Activated naive CD4-positive, alpha-beta T cell treated with anti-CD3 and anti-CD28 coated beads, Interleukin-2, amount 10 ng/mL, durations not matched to agents 7 days and 5 days (primary cell): Measurements from ENCODE around the gene RHBDL2.
A peak's percentile ranks its signal among the peaks of the same experiment; 100 is the strongest.

Source experiments
- CTCF ChIA-PET: fragments of 350-600 bp; sonication (Branson Sonifier 250); formaldehyde crosslinking; loops from one replicate; lab custom pipeline; 2021; ENCODE audit warnings: antibody characterized with exemption; lab: Charles Lee
- DNase-seq: peaks from one replicate; pipeline ENCODE4 v3.0.0-alpha.2; 2020
- H3K27ac Mint-ChIP-seq: one replicate; pipeline ENCODE4 v1.8.0; 2021; ENCODE audit warnings: mild to moderate bottlenecking, moderate library complexity, mixed read lengths
- H3K27me3 Mint-ChIP-seq: one replicate; pipeline ENCODE4 v1.8.0; 2021; ENCODE audit warnings: mild to moderate bottlenecking, mixed read lengths
- H3K36me3 Mint-ChIP-seq: one replicate; pipeline ENCODE4 v1.8.0; 2021; ENCODE audit warnings: mixed read lengths
- H3K4me1 Mint-ChIP-seq: one replicate; pipeline ENCODE4 v1.8.0; 2021; ENCODE audit warnings: mixed read lengths
- H3K4me3 Mint-ChIP-seq: one replicate; pipeline ENCODE4 v1.8.0; 2021; ENCODE audit warnings: mild to moderate bottlenecking, moderate library complexity, mixed read lengths
- H3K9me3 Mint-ChIP-seq: one replicate; pipeline ENCODE4 v1.8.0; 2021; ENCODE audit warnings: mixed read lengths

Gene RHBDL2

DNA sequence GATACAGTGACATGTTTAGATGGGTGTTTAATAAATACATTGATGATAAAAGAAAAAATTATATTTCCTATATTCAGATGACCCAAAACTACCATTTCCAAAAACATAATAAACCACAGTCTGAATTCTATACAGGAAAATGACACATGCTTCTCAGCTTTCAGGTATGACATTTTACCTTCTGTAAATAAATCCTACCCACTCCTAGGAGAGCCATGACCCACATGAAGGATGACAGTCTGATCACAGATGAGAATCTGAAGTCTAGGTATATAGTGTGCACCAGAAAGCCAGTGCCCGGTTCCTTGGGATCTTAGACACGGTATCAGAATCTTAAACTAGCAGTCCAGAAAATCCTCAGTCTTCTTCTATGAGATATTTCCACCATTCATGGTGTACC lies 56.5 kb downstream of the RHBDL2 start:
- no peak overlapping the region for H3K4me3 Mint-ChIP-seq
- no peak overlapping the region for H3K27ac Mint-ChIP-seq
- H3K4me1 Mint-ChIP-seq = no peaks in the 10 kb centered on the region
- peaks cover 8% of the 10 kb centered on the region for H3K27me3 Mint-ChIP-seq
- no peaks in the 10 kb centered on the region for H3K9me3 Mint-ChIP-seq
- no peak for DNase-seq
- CTCF ChIA-PET = no interaction called here
- H3K36me3 Mint-ChIP-seq = no peaks in the 10 kb centered on the region

DNA sequence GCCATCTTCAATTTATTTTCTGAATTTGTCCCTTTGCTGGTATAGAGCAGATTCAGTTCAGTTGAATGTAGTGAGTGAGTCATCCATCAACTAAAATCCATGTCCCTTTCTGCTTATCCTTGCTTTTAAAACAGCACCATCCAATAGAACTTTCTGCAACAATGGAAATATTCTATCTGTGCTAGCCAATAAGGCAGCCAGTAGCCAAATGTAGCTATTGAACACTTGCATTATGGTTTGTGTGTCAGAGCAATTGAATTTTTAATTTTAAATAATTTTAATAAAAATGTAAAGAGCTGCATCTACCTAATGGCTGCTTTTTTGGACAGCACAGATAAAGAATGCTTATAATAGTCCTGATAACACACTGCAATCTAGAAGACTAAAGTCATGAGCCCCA lies 60.1 kb downstream of the RHBDL2 start, which contains the start of gene GJA9:
GJA9 (minus strand) TSS at position 101 of the 400 bp plus-strand sequence. CDS start 5,489 bp downstream, outside the sequence.
- H3K27me3 Mint-ChIP-seq = no peaks in the 10 kb centered on the region
- no peaks in the 10 kb centered on the region for H3K4me1 Mint-ChIP-seq
- CTCF ChIA-PET = interaction anchor here (0.6 kb wide), 1 partner anchor 60 kb away, joined by 3 read pairs; no protein-coding TSS in a partner anchor
- no peak within 1 kb of the TSS for H3K4me3 Mint-ChIP-seq
- no peak within 1 kb of the TSS for H3K27ac Mint-ChIP-seq
- H3K9me3 Mint-ChIP-seq = no peaks in the 10 kb centered on the region
- no peaks in the 10 kb centered on the region for H3K36me3 Mint-ChIP-seq
- DNase-seq = no peak

DNA sequence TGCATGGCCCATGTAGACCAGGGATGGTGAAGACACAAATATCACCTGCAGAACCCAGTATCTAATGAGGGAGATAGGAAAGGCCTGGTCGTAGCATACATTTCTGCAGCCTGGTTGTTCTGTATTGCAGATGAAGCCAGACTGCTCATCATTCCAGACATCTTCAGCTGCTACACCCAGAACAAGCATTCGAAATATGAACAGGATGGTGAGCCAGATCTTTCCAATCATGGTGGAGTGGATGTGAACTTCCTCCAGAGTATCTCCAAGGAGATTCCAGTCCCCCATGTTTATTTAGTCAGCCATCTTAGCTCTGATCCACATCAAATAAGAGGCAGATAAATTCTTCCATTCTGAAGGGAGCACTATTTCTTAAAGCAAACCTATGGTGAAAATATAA lies 65.8 kb downstream of the RHBDL2 start:
- CTCF ChIA-PET = interaction anchor here (0.7 kb wide), 1 partner anchor 12 kb away, joined by 3 read pairs; no protein-coding TSS in a partner anchor
- H3K27ac Mint-ChIP-seq = no peak overlapping the region
- DNase-seq = no peak
- H3K4me1 Mint-ChIP-seq = peaks cover 35% of the 10 kb centered on the region
- no peaks in the 10 kb centered on the region for H3K9me3 Mint-ChIP-seq
- H3K36me3 Mint-ChIP-seq = peaks cover 8% of the 10 kb centered on the region
- H3K4me3 Mint-ChIP-seq = no peak overlapping the region
- H3K27me3 Mint-ChIP-seq = no peaks in the 10 kb centered on the region

DNA sequence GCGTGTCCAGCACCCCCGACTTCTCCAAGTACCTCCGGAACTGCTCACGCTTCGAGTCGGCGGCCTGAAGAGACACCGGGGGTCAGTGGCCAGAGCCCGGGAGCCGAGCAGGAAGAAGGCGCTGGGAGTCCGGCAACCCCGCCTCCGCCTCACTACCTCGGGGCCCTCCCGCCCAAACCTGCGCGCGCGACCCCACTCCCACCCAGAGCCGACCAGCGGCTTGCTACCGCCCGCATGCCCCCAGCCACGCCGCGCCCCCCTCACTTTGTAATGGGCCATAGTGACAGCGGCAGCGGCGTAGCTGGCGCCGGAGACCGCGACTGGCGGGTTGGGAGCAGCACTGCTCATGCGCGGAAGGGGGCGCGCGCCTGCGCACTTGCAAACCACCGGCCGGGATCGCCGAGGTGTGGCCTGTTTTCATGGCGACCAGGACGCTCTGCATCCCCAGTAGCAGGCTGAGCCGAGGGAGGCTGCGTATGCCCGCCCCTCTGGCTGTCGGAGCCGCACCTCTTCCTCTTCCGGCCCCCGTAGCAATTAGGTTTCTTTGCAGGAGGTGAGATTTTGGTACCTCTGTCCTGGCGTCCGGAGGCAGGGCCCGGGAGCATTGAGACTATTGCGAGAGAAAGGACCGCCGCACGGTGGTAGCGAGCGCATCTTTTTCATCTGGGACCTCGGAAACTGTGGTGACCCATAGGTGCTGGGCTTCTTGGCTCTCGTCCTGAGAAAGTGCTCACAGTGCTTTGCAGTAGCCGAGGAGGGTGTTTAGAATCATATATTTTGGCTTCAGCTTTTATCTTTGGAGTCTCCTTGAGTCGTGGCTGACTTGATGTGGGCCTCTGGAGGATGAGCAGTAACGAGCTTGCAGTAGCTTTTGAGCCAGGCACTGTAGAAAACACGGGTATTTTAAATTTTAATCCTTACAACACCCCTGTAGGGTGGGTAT lies 68.3 kb downstream of the RHBDL2 start, which contains the start of gene MYCBP:
MYCBP (minus strand) TSS at position 322 of the 943 bp plus-strand sequence; CDS start at position 279, 43 bp downstream.
- peak within 1 kb of the TSS; percentile 83 for H3K27ac Mint-ChIP-seq
- peak within 1 kb of the TSS; percentile 92 for H3K4me3 Mint-ChIP-seq
- peaks cover 39% of the 10 kb centered on the region for H3K4me1 Mint-ChIP-seq
- no peaks in the 10 kb centered on the region for H3K27me3 Mint-ChIP-seq
- DNase-seq = peak; percentile 98
- CTCF ChIA-PET = interaction anchor here (1.0 kb wide), 1 partner anchor 219 kb away, joined by 3 read pairs; no protein-coding TSS in a partner anchor
- H3K9me3 Mint-ChIP-seq = no peaks in the 10 kb centered on the region
- peaks cover 12% of the 10 kb centered on the region for H3K36me3 Mint-ChIP-seq

DNA sequence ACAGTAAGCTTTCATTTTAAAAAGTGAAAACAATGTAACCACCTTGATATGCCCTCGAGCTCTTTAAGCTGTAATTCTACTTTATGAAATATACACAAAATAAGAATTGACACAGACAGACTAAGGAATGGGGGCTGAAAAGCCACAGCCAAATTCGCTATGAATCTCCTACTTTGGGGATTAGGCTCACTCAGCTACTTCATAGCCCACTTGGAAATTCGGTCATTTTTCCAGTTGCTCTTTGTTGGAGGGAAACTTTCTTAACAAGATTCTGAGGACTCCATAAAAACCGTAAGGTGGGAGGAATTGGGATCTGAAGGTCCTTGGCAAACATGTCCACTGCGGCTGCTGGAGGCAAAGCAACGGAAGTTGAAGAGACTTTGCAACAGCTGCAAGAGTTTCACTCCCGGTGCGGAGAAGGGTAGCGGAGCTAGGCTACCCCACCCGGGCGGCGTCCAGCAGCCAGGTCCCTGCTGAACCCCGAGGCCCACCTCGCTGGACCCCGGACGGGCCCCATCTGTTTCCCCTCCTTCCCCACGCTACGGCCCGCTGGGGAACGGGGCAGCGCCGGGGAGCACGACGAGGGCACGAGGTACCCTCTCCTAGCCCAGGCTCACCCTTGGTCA lies 69.1 kb downstream of the RHBDL2 start:
- Mint-ChIP-seq H3K36me3 (peaks cover 17% of the 10 kb centered on the region), H3K4me3 (peak overlapping the region; percentile 92), H3K4me1 (peaks cover 44% of the 10 kb centered on the region), H3K9me3 (no peaks in the 10 kb centered on the region), H3K27ac (peak overlapping the region; percentile 60), H3K27me3 (no peaks in the 10 kb centered on the region)
- peak; percentile 53 for DNase-seq
- CTCF ChIA-PET = interaction anchor here (1.0 kb wide), 1 partner anchor 220 kb away, joined by 3 read pairs; no protein-coding TSS in a partner anchor

DNA sequence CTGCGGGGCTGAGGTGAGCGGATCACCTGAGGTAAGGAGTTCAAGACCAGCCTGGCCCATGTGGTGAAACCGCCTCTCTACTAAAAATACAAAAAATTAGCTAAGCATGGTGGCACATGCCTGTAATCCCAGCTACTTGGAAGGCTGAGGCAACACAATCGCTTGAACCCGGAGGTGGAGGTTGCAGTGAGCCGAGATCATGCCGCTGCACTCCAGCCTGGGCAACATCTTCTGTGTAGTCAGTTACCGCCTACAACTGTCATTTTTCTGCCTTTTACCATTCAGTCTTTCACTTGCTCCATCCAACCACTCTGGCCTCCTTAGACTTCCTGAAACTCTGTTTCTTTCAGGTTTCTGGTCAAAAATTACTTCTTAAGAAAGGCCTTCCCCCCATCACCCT lies 70.6 kb downstream of the RHBDL2 start:
- DNase-seq = no peak
- Mint-ChIP-seq H3K36me3 (peaks cover 23% of the 10 kb centered on the region), H3K27ac (peak overlapping the region; percentile 38), H3K4me1 (peaks cover 46% of the 10 kb centered on the region), H3K27me3 (no peaks in the 10 kb centered on the region), H3K9me3 (no peaks in the 10 kb centered on the region), H3K4me3 (no peak overlapping the region)
- CTCF ChIA-PET = interaction anchor here (0.6 kb wide), 1 partner anchor 34 kb away, joined by 3 read pairs; no protein-coding TSS in a partner anchor

DNA sequence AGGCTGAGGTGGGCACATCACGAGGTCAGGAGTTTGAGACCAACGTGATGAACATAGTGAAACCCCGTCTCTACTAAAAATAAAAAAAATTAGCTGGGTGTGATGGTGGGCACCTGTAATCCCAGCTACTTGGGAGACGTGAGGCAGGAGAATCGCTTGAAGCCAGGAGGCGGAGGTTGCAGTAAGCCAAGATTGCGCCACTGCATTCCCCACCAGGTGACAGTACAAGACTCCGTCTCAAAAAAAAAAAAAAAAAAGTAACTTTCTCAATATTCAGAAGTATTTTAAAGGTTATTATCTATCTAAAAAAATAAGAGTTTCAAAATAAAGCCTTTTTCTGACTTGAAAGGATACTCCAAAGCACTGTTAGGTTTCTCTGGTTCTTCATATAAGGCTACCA lies 74.4 kb downstream of the RHBDL2 start:
- H3K36me3 Mint-ChIP-seq = peaks cover 46% of the 10 kb centered on the region

DNA sequence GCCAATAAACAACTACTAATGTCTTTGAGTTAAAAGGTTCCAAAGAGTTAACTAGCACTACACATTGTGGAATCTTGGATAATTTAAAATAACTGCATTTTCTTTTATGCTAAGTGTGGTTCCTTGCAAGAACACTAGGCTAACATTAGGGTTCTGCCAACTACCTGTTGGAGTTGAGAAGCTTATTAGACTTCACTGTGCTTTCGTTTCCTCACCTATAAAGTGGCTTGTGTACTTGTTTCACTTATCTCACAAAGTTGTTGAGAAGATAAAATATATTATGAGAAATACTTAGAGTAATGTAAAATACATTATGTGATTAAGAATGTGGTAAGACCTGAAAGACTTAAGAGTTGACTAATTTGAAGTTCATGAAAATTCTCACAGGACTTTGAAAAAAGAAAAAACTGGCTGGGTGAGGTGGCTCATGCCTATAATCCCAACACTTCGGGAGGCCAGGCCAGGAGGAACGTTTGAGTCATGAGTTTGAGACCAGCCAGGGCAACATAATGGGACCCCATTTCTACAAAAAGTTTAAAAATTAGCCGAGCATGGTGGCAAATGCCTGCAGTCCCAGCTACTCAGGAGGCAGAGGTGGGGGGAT lies 76.4 kb downstream of the RHBDL2 start:
- peaks cover 27% of the 10 kb centered on the region for H3K4me1 Mint-ChIP-seq
- CTCF ChIA-PET = no interaction called here
- DNase-seq = no peak
- peaks cover 43% of the 10 kb centered on the region for H3K36me3 Mint-ChIP-seq
- H3K4me3 Mint-ChIP-seq = no peak overlapping the region
- H3K27ac Mint-ChIP-seq = no peak overlapping the region
- no peaks in the 10 kb centered on the region for H3K9me3 Mint-ChIP-seq
- H3K27me3 Mint-ChIP-seq = no peaks in the 10 kb centered on the region

More for the DNA sequence above, 74.4 kb downstream of the RHBDL2 start:
- no peak for DNase-seq
- Mint-ChIP-seq H3K4me1 (peaks cover 25% of the 10 kb centered on the region), H3K27ac (no peak overlapping the region), H3K9me3 (no peaks in the 10 kb centered on the region), H3K4me3 (no peak overlapping the region), H3K27me3 (no peaks in the 10 kb centered on the region)
- CTCF ChIA-PET = interaction anchor here (0.7 kb wide), 1 partner anchor 1362 kb away, joined by 3 read pairs; no protein-coding TSS in a partner anchor

DNA sequence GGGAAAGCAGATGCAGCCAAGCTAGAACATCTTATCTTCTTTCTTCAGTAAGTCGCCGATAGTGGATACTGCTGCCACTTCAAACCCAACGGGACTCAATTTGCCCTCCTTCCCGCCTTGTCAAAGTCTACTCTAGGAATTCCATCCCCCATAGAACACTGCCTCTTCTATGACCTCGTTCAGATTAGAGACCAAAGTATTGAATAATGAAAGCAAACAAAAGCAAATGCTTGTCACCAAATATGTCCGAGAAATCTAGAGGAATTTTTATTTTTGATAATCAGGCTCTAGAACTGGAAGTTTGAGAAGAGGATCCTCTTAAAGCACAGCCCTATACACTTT lies 81.2 kb downstream of the RHBDL2 start:
- no peak for DNase-seq

DNA sequence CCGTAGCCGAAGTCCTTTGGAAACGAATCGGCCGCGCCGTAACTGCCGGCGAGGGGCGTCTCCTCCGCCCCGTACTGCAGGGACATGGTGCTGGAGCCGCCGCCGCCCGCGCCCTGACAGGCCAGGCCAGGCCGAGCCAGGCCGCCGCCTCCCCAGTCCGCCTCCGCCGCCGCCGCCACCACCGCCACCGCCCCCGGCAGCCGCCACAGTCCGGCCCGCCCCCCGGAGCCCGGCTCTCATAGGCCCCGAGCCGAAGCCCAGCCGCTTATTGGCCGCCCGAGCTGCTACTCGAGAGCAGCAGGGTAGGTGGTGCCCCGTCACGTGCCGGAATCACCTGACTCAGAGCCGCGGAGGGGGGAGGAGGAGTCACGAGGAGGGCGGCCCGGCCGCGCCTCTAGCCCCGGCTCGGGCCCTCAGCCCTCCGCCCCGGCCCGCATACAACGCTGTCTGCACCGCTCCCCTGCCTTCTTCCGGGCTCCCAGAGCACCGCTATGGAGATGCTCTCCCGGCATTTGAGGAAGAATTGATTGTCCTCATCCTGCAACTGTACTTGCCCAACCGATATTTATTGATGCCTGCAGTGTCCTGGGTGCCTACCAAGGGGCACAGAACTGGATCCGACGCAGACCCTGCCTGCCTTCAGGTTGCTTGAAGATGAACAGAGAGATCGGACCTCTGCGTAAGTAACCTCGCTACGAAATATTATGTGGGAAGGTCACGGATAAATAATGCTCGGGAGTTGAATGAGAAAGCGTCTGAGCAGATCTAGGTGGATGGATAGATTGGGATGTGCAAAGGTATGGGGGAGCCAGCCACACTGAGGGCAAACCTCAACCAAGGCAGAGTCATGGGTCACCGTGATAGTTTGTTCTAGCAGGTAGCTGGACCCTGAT lies 81.8 kb downstream of the RHBDL2 start, which contains the start of gene RRAGC:
RRAGC (minus strand) TSS at position 212 of the 893 bp plus-strand sequence; CDS start at position 86, 126 bp downstream.
- peak within 1 kb of the TSS; percentile 87 for H3K4me3 Mint-ChIP-seq
- CTCF ChIA-PET = interaction anchor here (0.6 kb wide), 1 partner anchor 396 kb away, joined by 3 read pairs; no protein-coding TSS in a partner anchor
- H3K4me1 Mint-ChIP-seq = peaks cover 43% of the 10 kb centered on the region
- H3K27ac Mint-ChIP-seq = peak within 1 kb of the TSS; percentile 88
- DNase-seq = peak; percentile 99
- H3K9me3 Mint-ChIP-seq = no peaks in the 10 kb centered on the region
- no peaks in the 10 kb centered on the region for H3K27me3 Mint-ChIP-seq
- peaks cover 45% of the 10 kb centered on the region for H3K36me3 Mint-ChIP-seq

More for the DNA sequence above, 81.2 kb downstream of the RHBDL2 start:
- peak overlapping the region; percentile 87 for H3K4me3 Mint-ChIP-seq
- H3K27ac Mint-ChIP-seq = peak overlapping the region; percentile 81
- no peaks in the 10 kb centered on the region for H3K27me3 Mint-ChIP-seq
- H3K4me1 Mint-ChIP-seq = peaks cover 40% of the 10 kb centered on the region
- peaks cover 42% of the 10 kb centered on the region for H3K36me3 Mint-ChIP-seq
- CTCF ChIA-PET = interaction anchor here (1.0 kb wide), 1 partner anchor 232 kb away, joined by 4 read pairs; no protein-coding TSS in a partner anchor
- no peaks in the 10 kb centered on the region for H3K9me3 Mint-ChIP-seq

DNA sequence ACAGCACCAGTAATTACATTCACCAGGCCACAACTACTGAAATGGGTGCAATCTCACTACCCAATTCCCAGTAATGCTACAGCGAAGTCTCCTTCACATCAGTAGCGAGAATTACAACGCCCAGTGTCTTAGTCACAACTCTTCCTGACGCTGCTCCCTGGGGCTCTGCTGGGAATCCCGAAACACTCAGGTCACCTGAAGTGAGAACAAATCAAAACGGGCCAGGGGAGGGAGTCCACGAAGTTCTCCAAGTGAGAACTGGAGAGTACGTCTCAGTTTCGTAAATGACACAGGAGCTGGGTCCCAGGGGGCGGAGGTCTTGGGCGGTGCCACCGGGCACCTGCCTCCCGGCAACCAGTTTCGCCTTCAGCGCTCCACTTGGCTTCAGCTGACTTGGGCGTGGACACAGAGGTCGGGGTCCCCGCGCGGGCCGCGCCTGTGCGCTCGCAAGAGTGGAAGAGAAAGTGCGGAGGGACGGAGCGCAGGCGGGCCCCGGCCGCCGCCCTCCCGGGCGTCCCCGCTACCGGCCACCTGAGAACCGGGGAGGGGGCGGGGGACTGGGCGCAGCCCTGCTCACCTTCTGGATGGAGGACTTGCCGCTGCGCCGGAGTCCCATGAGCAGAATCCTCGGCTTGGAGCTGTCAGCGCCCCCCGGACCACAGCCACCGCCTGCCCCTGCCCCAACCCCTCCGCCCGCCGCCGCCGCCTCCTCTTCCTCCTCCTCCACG lies 82.6 kb downstream of the RHBDL2 start:
- Mint-ChIP-seq H3K9me3 (no peaks in the 10 kb centered on the region), H3K4me3 (peak overlapping the region; percentile 87), H3K27me3 (no peaks in the 10 kb centered on the region), H3K27ac (peak overlapping the region; percentile 88), H3K4me1 (peaks cover 43% of the 10 kb centered on the region), H3K36me3 (peaks cover 42% of the 10 kb centered on the region)
- peak; percentile 75 for DNase-seq
- CTCF ChIA-PET = interaction anchor here (0.6 kb wide), 1 partner anchor 395 kb away, joined by 3 read pairs; no protein-coding TSS in a partner anchor

DNA sequence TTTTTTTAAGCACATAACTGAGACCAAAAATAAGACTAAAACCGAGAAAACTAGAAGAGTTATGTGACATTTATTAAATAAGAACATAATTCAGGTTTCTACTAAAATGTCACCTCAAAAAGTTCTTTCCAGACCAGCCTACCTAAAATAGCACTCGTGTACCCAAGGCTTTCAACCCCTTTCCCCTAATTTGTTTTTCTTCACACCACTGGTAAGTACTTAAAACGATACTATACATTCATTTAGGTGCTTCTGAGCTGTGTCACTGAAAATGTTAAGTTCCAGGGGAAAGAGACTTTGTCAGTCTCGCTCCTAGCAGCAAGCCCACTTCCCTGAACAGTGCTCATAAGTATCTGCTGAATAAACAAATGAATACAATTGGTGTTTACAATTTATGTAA lies 88.8 kb downstream of the RHBDL2 start:
- Mint-ChIP-seq H3K36me3 (peaks cover 39% of the 10 kb centered on the region), H3K4me3 (no peak overlapping the region), H3K27ac (no peak overlapping the region), H3K4me1 (peaks cover 16% of the 10 kb centered on the region), H3K9me3 (no peaks in the 10 kb centered on the region), H3K27me3 (no peaks in the 10 kb centered on the region)
- CTCF ChIA-PET = no interaction called here
- no peak for DNase-seq
